ENCODE data around the gene NTN1. TPM values are rescaled to one million over a fixed set of nuclear protein-coding genes. Genes with fewer than 3 reads are reported as not detected.

NTN1 gene
- total and polyA plus RNA-seq, 7 donors = 0.38 to 2.1 (median 0.85) TPM

DNA sequence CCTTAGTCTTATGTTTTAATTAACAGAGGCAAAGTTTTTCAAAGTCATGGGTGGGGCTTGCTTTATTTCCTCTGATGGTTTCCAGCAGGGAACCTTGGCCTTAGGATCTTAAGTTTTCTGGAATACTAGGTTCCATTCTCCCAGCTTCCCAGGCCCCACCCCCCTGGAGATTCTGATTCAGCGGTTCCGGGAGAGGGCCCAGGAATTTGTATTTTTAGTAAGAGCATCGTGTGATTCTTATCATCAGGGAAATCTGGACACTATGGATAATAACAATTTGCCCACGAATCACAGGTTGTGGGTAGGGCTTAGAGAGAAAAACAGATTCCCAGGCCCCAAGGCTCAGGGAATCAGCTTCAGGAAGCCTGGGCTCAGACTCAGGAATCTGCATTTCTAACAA lies 263.6 kb downstream of the NTN1 start:
- ATAC-seq (no peak), DNase-seq (no peak)
- WGBS, 3 donors = 54 to 64% (median 64%) methylated on average over 4 of the region's 4 CpGs
- Histone ChIP-seq H3K27ac (no peak overlapping the region), H3K9me3 (no peaks in the 10 kb centered on the region), H3K4me1 (no peaks in the 10 kb centered on the region), H3K4me3 (no peak overlapping the region), H3K36me3 (ENCODE audit: insufficient read depth in 1 of 2, low read depth in 1 of 2) (no peaks in the 10 kb centered on the region), H3K27me3 (ENCODE audit: insufficient read depth in 3 of 3, low read length in 2 of 3) (no peaks in the 10 kb centered on the region)
- TF ChIP-seq CTCF (IDR thresholded peaks at IDR 0.05) = no peak
- intact Hi-C loops (cut with DNase I) = no loop called here

DNA sequence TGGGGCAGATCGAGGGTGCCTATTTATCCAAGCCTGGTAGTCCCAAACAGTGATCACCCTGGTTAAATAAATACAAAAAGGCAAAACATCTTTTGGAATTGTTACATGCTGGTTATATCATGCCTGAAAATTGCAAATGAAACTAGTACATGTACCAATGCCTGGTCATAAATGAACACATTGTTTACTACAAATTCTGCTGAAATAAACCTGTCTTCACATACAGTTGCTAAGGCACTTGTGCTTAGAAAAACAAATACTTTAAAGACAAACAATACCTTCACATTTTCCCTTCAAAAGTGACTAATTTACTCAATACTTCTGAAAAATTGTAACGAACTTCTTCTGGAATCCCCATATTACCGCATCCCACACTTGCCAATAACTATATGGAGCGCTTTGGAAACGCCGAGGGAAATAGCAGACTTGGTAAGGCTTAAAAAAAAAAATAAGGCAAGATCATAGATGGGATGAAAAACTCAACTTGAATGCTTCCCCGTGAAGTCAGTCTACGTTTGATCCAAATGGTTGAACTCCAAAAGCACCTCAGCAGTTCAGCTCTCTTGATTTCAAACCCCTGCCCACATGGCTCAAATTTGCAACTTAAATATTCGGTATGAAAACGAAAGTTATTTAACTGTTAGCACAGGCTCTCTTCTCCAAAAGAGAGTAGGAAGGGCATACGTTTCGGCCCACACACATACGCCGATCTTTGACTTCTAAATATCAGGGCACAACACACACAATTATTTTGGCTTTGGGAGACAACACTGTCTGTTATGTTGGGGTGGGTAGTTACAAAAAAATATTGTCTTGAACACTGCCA lies 264.5 kb downstream of the NTN1 start:
- Histone ChIP-seq H3K9me3 (no peaks in the 10 kb centered on the region), H3K27me3 (ENCODE audit: insufficient read depth in 3 of 3, low read length in 2 of 3) (no peaks in the 10 kb centered on the region), H3K4me1 (no peaks in the 10 kb centered on the region), H3K27ac (no peak overlapping the region), H3K4me3 (no peak overlapping the region), H3K36me3 (ENCODE audit: insufficient read depth in 1 of 2, low read depth in 1 of 2) (no peaks in the 10 kb centered on the region)
- intact Hi-C loops (cut with DNase I) = no loop called here
- TF ChIP-seq CTCF (IDR thresholded peaks at IDR 0.05) = no peak
- ATAC-seq (no peak), DNase-seq (no peak)
- 70 to 82% (median 73%) methylated on average over 14 of the region's 14 CpGs for WGBS, 3 donors

GRCh38 chr17:9286434-9286833 lies 265.1 kb downstream of the NTN1 start:
- Histone ChIP-seq H3K27ac (no peak overlapping the region), H3K9me3 (no peaks in the 10 kb centered on the region), H3K27me3 (ENCODE audit: insufficient read depth in 3 of 3, low read length in 2 of 3) (no peaks in the 10 kb centered on the region), H3K4me3 (no peak overlapping the region), H3K4me1 (no peaks in the 10 kb centered on the region), H3K36me3 (ENCODE audit: insufficient read depth in 1 of 2, low read depth in 1 of 2) (no peaks in the 10 kb centered on the region)
- 59 to 66% (median 61%) methylated on average over 7 of the region's 7 CpGs for WGBS, 3 donors
- no peak for TF ChIP-seq CTCF (IDR thresholded peaks at IDR 0.05)
- DNase-seq (no peak), ATAC-seq (no peak)
- intact Hi-C loops (cut with DNase I) = no loop called here

DNA sequence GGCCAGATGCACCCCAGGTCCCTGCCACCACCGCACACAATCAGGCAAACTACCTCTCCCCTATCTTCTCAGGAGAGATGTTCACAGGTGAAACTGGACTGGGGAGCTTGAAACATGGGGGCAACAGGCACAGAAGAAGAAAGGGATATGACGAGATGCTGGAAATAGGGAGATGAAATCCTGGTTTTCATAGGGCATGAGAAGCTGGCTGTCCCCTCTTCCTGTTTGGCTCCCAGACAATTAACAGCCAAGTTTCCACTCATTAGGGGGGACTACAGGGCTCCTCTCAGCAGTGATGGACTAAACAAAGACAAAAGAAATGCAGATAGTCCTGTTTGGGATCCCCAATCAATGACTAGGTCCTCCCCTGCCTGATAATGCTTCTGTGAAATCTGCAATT lies 266.0 kb downstream of the NTN1 start:
- H3K27ac ChIP-seq = no peak overlapping the region
- intact Hi-C loops (cut with DNase I) = no loop called here
- no peak overlapping the region for H3K4me3 ChIP-seq
- peaks cover under 1% of the 10 kb centered on the region for H3K4me1 ChIP-seq
- TF ChIP-seq CTCF (IDR thresholded peaks at IDR 0.05) = no peak
- no peaks in the 10 kb centered on the region for H3K27me3 ChIP-seq (ENCODE audit: insufficient read depth in 3 of 3, low read length in 2 of 3)
- no peaks in the 10 kb centered on the region for H3K9me3 ChIP-seq
- H3K36me3 ChIP-seq (ENCODE audit: insufficient read depth in 1 of 2, low read depth in 1 of 2) = no peaks in the 10 kb centered on the region
- WGBS, 3 donors = 86 to 100% (median 89%) methylated on average over 2 of the region's 2 CpGs
- no peak for ATAC-seq
- DNase-seq = no peak

DNA sequence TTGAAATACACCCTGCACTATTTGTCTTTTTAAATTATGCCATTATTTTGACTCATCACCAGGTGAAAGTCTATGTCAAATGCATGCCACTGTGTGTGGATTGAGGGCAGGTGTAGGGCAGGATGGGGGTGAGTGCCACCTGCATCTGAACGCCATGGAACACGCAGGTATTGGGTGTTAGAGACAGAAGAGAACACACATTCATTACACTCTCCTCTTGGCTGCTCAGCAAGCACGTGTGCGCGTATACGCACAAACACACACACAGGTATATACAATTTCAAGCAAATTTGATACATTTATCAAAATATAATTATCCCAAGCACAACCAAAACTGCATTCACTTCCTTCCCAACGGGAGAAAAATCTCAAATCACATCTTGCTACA lies 268.9 kb downstream of the NTN1 start:
- H3K4me3 ChIP-seq = no peak overlapping the region
- H3K9me3 ChIP-seq = no peaks in the 10 kb centered on the region
- peaks cover 6% of the 10 kb centered on the region for H3K4me1 ChIP-seq
- ATAC-seq (no peak), DNase-seq (no peak)
- 79 to 91% (median 84%) methylated on average over 7 of the region's 7 CpGs for WGBS, 3 donors
- H3K27me3 ChIP-seq (ENCODE audit: insufficient read depth in 3 of 3, low read length in 2 of 3) = no peaks in the 10 kb centered on the region
- H3K27ac ChIP-seq = no peak overlapping the region
- TF ChIP-seq CTCF (IDR thresholded peaks at IDR 0.05) = no peak
- intact Hi-C loops (cut with DNase I) = loop anchor here in 1 of 2 donors (5.0 kb wide), 1 partner anchor 298 kb away; no protein-coding TSS in a partner anchor
- no peaks in the 10 kb centered on the region for H3K36me3 ChIP-seq (ENCODE audit: insufficient read depth in 1 of 2, low read depth in 1 of 2)
